Upper lobe of right lung (tissue), 1 donor: Measurements from ENCODE around the gene STPG2. TPM values are rescaled to one million over a fixed set of nuclear protein-coding genes. Genes with fewer than 3 reads are reported as not detected.

Experiments
- ATAC-seq: fragments of 200-7000 bp; cut with Tn5 transposase; one replicate; pipeline ENCODE4 v1.9.1; 2020; ENCODE audit warnings: mild to moderate bottlenecking, moderate library complexity
- DNase-seq: peaks from one replicate; pipeline ENCODE4 v3.0.0-alpha.2; 2020
- H3K27ac ChIP-seq: fragments of 200-600 bp; one replicate; pipeline ENCODE4 v1.8.0; 2022
- H3K27me3 ChIP-seq: fragments of 200-600 bp; one replicate; pipeline ENCODE4 v1.8.0; 2022; ENCODE audit warnings: mild to moderate bottlenecking
- H3K36me3 ChIP-seq: fragments of 200-600 bp; one replicate; pipeline ENCODE4 v1.8.0; 2022
- H3K4me1 ChIP-seq: fragments of 200-600 bp; one replicate; pipeline ENCODE4 v1.8.0; 2022
- H3K4me3 ChIP-seq: fragments of 200-600 bp; one replicate; pipeline ENCODE4 v1.8.0; 2022; ENCODE audit warnings: mild to moderate bottlenecking
- H3K9me3 ChIP-seq: fragments of 200-600 bp; one replicate; pipeline ENCODE4 v1.8.0; 2022
- CTCF ChIP-seq: fragments of 200-600 bp; IDR thresholded peaks from one replicate; pipeline ENCODE4 v1.8.0; 2022; ENCODE audit warnings: antibody characterized with exemption
- intact Hi-C: fragments of 100-400 bp; cut with DNase I; formaldehyde crosslinking; loops from one replicate; pipeline ENCODE4 v1.11.0; 2022
- total RNA-seq: library from RNA; stranded (reverse); fragmentation: NEBNext Ultra II Directional; extraction: Animal tissue kit (Norgen Biotek cat#: 25700); gene quantifications from one replicate; pipeline ENCODE4 v1.2.1, GENCODE V29; 2021
- donor health status: DM: no; HTN: yes; CAD: no; lungs with severe emphysema.

Gene STPG2
- total RNA-seq, 1 donor from 2014 or later = 0.41 TPM

GRCh38 chr4:98150092-98150761, 7.0 kb upstream of the STPG2 start:
- no peak for DNase-seq
- Histone ChIP-seq H3K27me3 (no peaks in the 10 kb centered on the region), H3K4me1 (no peaks in the 10 kb centered on the region), H3K27ac (no peak overlapping the region), H3K4me3 (no peak overlapping the region), H3K36me3 (no peaks in the 10 kb centered on the region), H3K9me3 (no peaks in the 10 kb centered on the region)
- intact Hi-C loops = no loop called here
- no peak for TF ChIP-seq CTCF
- no peak for ATAC-seq

DNA sequence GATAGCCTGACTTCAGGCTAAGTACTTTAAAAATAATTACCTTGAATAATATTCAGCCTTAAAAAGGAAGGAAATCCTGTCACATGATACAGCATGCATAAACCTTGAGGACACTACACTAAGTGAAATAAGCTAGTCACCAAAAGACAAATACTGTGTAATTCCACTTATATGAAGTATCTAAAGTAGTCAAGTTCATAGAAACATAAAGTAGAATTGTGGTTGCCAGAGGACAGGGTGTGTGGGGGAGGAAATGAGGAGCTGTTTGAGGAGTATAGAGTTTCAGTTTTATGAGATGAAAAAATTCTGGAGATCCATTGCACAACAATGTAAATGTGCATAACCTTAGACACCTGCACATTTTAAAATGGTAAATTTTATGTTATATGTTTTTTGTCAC, 5.6 kb upstream of the STPG2 start:
- TF ChIP-seq CTCF = no peak
- Histone ChIP-seq H3K9me3 (no peaks in the 10 kb centered on the region), H3K4me3 (no peak overlapping the region), H3K27me3 (no peaks in the 10 kb centered on the region), H3K36me3 (no peaks in the 10 kb centered on the region), H3K27ac (no peak overlapping the region), H3K4me1 (no peaks in the 10 kb centered on the region)
- peak; percentile 84 for ATAC-seq
- no peak for DNase-seq
- intact Hi-C loops = no loop called here

DNA sequence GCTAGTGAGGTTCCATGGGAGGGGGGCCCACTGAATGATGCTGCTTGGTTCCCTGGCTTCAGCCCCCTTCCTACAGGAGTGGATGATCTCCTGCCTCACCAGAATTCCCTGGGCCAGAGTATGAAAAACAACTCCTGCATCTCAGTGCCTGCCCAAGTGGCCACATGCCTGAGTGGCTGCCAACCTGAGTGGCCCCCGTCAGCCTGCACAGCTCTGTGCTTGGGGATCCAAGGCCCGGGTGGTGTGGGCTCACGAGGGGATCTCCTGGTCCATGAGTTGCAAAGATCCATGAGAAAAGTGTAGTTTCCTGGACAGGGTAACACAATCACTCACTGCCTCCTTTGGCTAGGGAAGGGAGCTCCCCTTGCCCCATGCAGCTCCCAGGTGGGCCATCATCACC, 17.1 kb downstream of the STPG2 start:
- no peaks in the 10 kb centered on the region for H3K36me3 ChIP-seq
- intact Hi-C loops = no loop called here
- H3K27me3 ChIP-seq = no peaks in the 10 kb centered on the region
- H3K4me1 ChIP-seq = no peaks in the 10 kb centered on the region
- no peak overlapping the region for H3K4me3 ChIP-seq
- DNase-seq = no peak
- H3K9me3 ChIP-seq = no peaks in the 10 kb centered on the region
- no peak for ATAC-seq
- no peak for TF ChIP-seq CTCF
- no peak overlapping the region for H3K27ac ChIP-seq

GRCh38 chr4:98125585-98125984, 17.7 kb downstream of the STPG2 start:
- TF ChIP-seq CTCF = no peak
- no peak for DNase-seq
- Histone ChIP-seq H3K36me3 (no peaks in the 10 kb centered on the region), H3K4me3 (no peak overlapping the region), H3K4me1 (no peaks in the 10 kb centered on the region), H3K9me3 (no peaks in the 10 kb centered on the region), H3K27ac (no peak overlapping the region), H3K27me3 (no peaks in the 10 kb centered on the region)
- intact Hi-C loops = no loop called here
- ATAC-seq = no peak

DNA sequence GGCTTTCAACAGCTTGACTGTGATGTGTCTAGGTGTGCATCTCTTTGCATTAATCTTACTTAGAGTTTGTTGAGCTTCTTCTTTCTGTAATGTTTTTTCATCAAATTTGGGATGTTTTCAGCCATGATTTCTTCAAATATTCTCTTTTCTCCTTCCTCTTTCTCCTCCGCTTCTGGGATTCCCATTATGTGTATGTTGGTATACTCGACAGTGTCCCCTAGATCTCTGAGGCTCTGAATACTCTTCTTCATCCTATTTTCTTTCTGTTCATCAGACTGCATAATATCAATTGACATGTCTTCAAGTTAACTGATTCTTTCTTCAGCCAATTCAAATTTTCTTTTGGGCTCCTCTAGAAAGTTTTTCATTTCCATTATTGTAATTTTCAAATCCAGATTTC, 25.9 kb downstream of the STPG2 start:
- Histone ChIP-seq H3K36me3 (no peaks in the 10 kb centered on the region), H3K27me3 (no peaks in the 10 kb centered on the region), H3K4me3 (no peak overlapping the region), H3K9me3 (no peaks in the 10 kb centered on the region), H3K4me1 (no peaks in the 10 kb centered on the region), H3K27ac (no peak overlapping the region)
- TF ChIP-seq CTCF = no peak
- no peak for DNase-seq
- intact Hi-C loops = no loop called here
- ATAC-seq = no peak

DNA sequence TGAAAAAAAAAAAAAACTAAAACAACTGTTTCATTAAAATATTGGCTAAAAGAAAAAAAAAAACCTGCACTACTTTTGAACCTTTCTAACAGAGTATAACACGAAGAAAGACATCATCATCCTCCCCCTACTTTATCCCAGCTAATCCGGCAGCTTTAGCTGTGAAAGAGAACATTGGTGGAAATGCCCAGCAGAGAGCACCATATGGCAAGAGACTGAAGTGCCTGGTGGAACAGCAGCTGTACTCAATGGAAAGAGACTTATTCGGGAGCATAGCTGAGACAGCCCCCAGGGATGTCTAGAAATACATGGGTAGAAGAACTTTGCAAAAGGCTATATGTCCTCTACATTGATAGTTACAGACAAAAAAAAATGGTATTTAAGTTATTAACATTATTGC, 30.3 kb downstream of the STPG2 start:
- Histone ChIP-seq H3K4me3 (no peak overlapping the region), H3K36me3 (no peaks in the 10 kb centered on the region), H3K27ac (no peak overlapping the region), H3K9me3 (no peaks in the 10 kb centered on the region), H3K4me1 (no peaks in the 10 kb centered on the region), H3K27me3 (no peaks in the 10 kb centered on the region)
- no peak for TF ChIP-seq CTCF
- ATAC-seq = peak; percentile 27
- intact Hi-C loops = no loop called here
- no peak for DNase-seq
